HG02885 (cell line): Measurements from ENCODE around the gene RAPH1.
A peak's percentile ranks its signal among the peaks of the same experiment; 100 is the strongest.

Source experiments
- ATAC-seq: cut with Tn5 transposase; IDR thresholded peaks from one replicate; pipeline ENCODE4 v1.9.1; 2021; ENCODE audit warnings: mild to moderate bottlenecking; ENCODE audit not compliant: unreplicated experiment, poor library complexity

Gene RAPH1

GRCh38 chr2:203490391-203490790, 44.7 kb downstream of the RAPH1 start:
- no peak for ATAC-seq

GRCh38 chr2:203489531-203489930, 45.6 kb downstream of the RAPH1 start:
- no peak for ATAC-seq

- ATAC-seq: peak; percentile 76
Measured at GRCh38 chr2:203484266-203485112, 50.6 kb downstream of the RAPH1 start.

GRCh38 chr2:203480623-203481022, 54.5 kb downstream of the RAPH1 start:
- ATAC-seq: no peak

GRCh38 chr2:203476881-203477280, 58.2 kb downstream of the RAPH1 start:
- ATAC-seq: no peak

GRCh38 chr2:203471323-203471722, 63.8 kb downstream of the RAPH1 start:
- ATAC-seq: no peak

- ATAC-seq: no peak
Measured at GRCh38 chr2:203470371-203470770, 64.7 kb downstream of the RAPH1 start.

GRCh38 chr2:203469546-203469945, 65.6 kb downstream of the RAPH1 start:
- ATAC-seq: no peak

- no peak for ATAC-seq
Measured at GRCh38 chr2:203463266-203463678, 71.8 kb downstream of the RAPH1 start.

GRCh38 chr2:203462308-203462707, 72.8 kb downstream of the RAPH1 start:
- ATAC-seq: no peak

GRCh38 chr2:203461746-203462145, 73.4 kb downstream of the RAPH1 start:
- ATAC-seq: no peak

GRCh38 chr2:203455209-203455608, 79.9 kb downstream of the RAPH1 start:
- ATAC-seq: no peak

GRCh38 chr2:203453858-203454451, 81.1 kb downstream of the RAPH1 start:
- no peak for ATAC-seq

GRCh38 chr2:203451689-203452088, 83.4 kb downstream of the RAPH1 start:
- no peak for ATAC-seq

- no peak for ATAC-seq
Measured at GRCh38 chr2:203451011-203451410, 84.1 kb downstream of the RAPH1 start.

GRCh38 chr2:203450561-203450960, 84.5 kb downstream of the RAPH1 start:
- no peak for ATAC-seq

- ATAC-seq: no peak
Measured at GRCh38 chr2:203446780-203447179, 88.3 kb downstream of the RAPH1 start.

- no peak for ATAC-seq
Measured at GRCh38 chr2:203446071-203446481, 89.0 kb downstream of the RAPH1 start.

- ATAC-seq: no peak
Measured at GRCh38 chr2:203444738-203445137, 90.4 kb downstream of the RAPH1 start.

GRCh38 chr2:203442463-203442862, 92.6 kb downstream of the RAPH1 start:
- no peak for ATAC-seq

- ATAC-seq: no peak
Measured at GRCh38 chr2:203441463-203441862, 93.6 kb downstream of the RAPH1 start.

GRCh38 chr2:203440671-203441070, 94.4 kb downstream of the RAPH1 start:
- ATAC-seq: no peak
